ENCODE measurements around the gene EMP3. TPM values are rescaled to one million over a fixed set of nuclear protein-coding genes. Genes with fewer than 3 reads are reported as not detected.

Gene EMP3
- total and polyA plus RNA-seq, 2 of the 13 experiments (the other 11 are each of a cell fraction or from before 2014, with no cell fraction given), result 2.2 to 7.8 TPM

DNA sequence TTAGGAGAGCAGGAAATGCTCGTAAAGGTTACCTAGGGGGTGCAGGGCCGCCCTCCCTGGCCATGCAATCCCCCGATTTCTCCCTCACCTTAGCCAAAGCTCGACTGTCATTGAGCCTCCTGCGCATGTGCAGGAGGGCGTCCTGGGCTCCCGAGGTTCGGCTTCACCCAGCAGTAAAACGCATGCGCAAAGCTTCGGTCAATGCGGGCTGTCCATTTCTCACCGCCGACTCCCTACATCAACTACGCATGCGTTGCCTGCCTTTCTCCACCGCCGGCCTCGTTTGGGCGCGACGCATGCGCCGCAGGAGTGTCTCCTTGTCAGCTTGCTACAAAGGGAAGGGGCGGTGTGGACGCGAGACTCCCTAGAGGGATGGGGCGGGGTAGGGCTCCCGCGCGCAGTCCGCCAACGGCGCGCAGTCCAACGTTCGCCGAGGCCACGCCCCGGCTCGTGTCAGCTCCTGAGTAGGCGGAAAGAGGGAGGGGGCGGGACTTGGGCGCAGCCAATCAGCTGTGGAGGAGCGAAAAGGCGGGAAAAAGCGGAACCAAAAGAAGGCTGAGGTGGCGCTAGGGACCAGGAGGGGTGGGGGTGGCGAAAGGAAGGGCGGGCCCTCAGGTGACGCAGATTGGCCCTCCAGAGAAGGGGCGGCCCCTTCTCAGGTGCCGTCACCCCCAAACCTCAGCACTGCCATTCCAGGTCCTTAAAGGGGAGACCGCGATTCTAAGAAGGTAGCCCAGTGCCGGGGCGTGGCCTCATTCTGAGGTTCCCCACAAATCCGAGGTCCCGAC, 38.7 kb downstream of the EMP3 start, which contains the start of the genes SYNGR4 and TMEM143 (continued):
- TF ChIP-seq, protein P1, sequence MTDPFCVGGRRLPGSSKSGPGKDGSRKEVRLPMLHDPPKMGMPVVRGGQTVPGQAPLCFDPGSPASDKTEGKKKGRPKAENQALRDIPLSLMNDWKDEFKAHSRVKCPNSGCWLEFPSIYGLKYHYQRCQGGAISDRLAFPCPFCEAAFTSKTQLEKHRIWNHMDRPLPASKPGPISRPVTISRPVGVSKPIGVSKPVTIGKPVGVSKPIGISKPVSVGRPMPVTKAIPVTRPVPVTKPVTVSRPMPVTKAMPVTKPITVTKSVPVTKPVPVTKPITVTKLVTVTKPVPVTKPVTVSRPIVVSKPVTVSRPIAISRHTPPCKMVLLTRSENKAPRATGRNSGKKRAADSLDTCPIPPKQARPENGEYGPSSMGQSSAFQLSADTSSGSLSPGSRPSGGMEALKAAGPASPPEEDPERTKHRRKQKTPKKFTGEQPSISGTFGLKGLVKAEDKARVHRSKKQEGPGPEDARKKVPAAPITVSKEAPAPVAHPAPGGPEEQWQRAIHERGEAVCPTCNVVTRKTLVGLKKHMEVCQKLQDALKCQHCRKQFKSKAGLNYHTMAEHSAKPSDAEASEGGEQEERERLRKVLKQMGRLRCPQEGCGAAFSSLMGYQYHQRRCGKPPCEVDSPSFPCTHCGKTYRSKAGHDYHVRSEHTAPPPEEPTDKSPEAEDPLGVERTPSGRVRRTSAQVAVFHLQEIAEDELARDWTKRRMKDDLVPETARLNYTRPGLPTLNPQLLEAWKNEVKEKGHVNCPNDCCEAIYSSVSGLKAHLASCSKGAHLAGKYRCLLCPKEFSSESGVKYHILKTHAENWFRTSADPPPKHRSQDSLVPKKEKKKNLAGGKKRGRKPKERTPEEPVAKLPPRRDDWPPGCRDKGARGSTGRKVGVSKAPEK (CRISPR knock-in tag; IDR thresholded peaks at IDR 0.05; ENCODE audit: borderline replicate concordance), result no peak
- TF ChIP-seq FOXK1 (CRISPR knock-in tag; IDR thresholded peaks at IDR 0.05; ENCODE audit: borderline replicate concordance, low read depth), result no peak
- TF ChIP-seq NFIB (CRISPR knock-in tag; IDR thresholded peaks at IDR 0.05; ENCODE audit: borderline replicate concordance), result no peak
- TF ChIP-seq MAZ (IDR thresholded peaks at IDR 0.05; ENCODE audit: borderline replicate concordance, low read depth, low read length), result peak; percentile 70; the same call in 1 of the 2 replicates
- peak; percentile 78 for TF ChIP-seq MAZ (CRISPR knock-in tag; IDR thresholded peaks at IDR 0.05; ENCODE audit: low read depth)
- TF ChIP-seq CCAR2 (optimal IDR thresholded peaks at IDR 0.05; ENCODE audit: low read depth, low read length), result no peak
- no peak for TF ChIP-seq ZNF7 (CRISPR knock-in tag; IDR thresholded peaks at IDR 0.05)
- TF ChIP-seq, protein P2, sequence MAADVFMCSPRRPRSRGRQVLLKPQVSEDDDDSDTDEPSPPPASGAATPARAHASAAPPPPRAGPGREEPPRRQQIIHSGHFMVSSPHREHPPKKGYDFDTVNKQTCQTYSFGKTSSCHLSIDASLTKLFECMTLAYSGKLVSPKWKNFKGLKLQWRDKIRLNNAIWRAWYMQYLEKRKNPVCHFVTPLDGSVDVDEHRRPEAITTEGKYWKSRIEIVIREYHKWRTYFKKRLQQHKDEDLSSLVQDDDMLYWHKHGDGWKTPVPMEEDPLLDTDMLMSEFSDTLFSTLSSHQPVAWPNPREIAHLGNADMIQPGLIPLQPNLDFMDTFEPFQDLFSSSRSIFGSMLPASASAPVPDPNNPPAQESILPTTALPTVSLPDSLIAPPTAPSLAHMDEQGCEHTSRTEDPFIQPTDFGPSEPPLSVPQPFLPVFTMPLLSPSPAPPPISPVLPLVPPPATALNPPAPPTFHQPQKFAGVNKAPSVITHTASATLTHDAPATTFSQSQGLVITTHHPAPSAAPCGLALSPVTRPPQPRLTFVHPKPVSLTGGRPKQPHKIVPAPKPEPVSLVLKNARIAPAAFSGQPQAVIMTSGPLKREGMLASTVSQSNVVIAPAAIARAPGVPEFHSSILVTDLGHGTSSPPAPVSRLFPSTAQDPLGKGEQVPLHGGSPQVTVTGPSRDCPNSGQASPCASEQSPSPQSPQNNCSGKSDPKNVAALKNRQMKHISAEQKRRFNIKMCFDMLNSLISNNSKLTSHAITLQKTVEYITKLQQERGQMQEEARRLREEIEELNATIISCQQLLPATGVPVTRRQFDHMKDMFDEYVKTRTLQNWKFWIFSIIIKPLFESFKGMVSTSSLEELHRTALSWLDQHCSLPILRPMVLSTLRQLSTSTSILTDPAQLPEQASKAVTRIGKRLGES (CRISPR knock-in tag; IDR thresholded peaks at IDR 0.05; ENCODE audit: borderline replicate concordance), result no peak
- no peak for TF ChIP-seq MTF2 (CRISPR knock-in tag; IDR thresholded peaks at IDR 0.05; ENCODE audit: borderline replicate concordance)
- no peak; the same call in 1 of the 2 replicates for TF ChIP-seq ONECUT2 (CRISPR knock-in tag; IDR thresholded peaks at IDR 0.05)
- TF ChIP-seq SRSF4 (IDR thresholded peaks at IDR 0.05; ENCODE audit: low read depth, low read length, poor library complexity, severe bottlenecking), result no peak
- no peak for TF ChIP-seq REL (CRISPR knock-in tag; conservative IDR thresholded peaks at IDR 0.05)
- TF ChIP-seq ZNF496 (CRISPR knock-in tag; IDR thresholded peaks at IDR 0.05; ENCODE audit: insufficient replicate concordance), result no peak
- TF ChIP-seq ZFY (CRISPR knock-in tag; IDR thresholded peaks at IDR 0.05), result no peak
- no peak for TF ChIP-seq MTA1 (CRISPR knock-in tag; IDR thresholded peaks at IDR 0.05; ENCODE audit: borderline replicate concordance)
- TF ChIP-seq IRX3 (CRISPR knock-in tag; IDR thresholded peaks at IDR 0.05; ENCODE audit: borderline replicate concordance, low read depth), result no peak
- peak; percentile 36; the same call in 1 of the 2 replicates for TF ChIP-seq HNF4A (CRISPR knock-in tag; IDR thresholded peaks at IDR 0.05)
- TF ChIP-seq, protein P3, sequence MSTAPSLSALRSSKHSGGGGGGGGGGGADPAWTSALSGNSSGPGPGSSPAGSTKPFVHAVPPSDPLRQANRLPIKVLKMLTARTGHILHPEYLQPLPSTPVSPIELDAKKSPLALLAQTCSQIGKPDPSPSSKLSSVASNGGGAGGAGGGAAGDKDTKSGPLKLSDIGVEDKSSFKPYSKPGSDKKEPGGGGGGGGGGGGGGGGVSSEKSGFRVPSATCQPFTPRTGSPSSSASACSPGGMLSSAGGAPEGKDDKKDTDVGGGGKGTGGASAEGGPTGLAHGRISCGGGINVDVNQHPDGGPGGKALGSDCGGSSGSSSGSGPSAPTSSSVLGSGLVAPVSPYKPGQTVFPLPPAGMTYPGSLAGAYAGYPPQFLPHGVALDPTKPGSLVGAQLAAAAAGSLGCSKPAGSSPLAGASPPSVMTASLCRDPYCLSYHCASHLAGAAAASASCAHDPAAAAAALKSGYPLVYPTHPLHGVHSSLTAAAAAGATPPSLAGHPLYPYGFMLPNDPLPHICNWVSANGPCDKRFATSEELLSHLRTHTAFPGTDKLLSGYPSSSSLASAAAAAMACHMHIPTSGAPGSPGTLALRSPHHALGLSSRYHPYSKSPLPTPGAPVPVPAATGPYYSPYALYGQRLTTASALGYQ (CRISPR knock-in tag; IDR thresholded peaks at IDR 0.05), result no peak
